GM19463 (cell line): Measurements from ENCODE around the gene GPC6.

Source experiments
- ATAC-seq: cut with Tn5 transposase; IDR thresholded peaks from one replicate; pipeline ENCODE4 v1.9.1; 2021; ENCODE audit warnings: mild to moderate bottlenecking, moderate library complexity; ENCODE audit not compliant: unreplicated experiment

GPC6 gene

DNA sequence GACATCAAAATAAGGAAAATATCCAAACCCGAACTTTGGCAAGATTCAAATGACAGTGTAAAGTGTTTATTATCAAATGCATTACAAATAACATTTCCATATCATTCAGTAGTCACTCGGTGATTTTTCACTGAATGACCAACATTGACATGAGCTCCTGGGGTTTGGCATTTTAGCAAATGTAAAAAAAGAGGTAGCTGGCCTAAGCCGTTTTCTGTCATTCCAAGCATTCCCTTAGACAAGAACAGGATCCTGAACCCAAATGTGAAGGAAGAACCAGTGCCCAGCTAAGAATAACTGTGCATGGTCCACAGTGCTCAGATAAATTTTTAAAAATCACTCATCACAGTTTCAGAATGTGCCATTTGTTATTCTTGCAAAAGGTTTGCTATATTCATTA lies 327.9 kb downstream of the GPC6 start:
- ATAC-seq: no peak

DNA sequence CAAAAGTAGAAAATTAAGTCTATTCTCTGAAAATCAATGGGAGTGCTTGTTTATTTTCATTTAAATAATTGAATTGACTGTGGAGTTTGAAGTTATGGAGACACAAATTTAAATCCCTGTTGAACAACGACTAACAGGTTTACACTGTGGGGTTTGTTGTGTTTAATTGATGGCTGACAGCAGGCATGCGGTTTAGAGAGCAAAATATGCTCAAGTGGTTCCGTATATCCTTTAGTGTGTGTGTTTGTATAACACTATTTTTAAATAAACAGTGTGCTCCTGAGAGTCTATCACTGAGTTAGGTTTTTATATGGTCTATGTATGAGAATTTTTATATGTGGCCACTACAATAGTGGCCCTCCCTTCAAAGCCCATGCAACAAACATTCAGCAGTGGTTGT lies 332.0 kb downstream of the GPC6 start:
- ATAC-seq: no peak

DNA sequence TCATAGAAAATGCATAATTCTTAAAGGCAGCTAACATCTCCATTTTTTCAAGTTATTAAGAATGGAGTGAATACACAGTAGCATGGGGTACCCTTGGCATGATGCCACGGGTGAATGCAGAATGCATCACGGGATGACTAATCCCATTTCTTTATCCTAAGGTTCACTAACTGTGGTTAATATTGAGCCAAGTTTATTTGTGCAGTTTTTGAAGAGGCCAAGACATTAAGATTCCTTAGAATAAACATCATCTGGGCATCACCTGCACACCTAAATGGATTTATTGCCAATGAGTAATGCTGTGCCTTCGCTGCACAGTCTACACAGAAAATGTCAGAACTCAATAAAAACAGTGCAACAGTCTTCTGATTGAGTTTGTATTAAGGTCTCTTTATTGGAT lies 333.1 kb downstream of the GPC6 start:
- ATAC-seq: no peak

DNA sequence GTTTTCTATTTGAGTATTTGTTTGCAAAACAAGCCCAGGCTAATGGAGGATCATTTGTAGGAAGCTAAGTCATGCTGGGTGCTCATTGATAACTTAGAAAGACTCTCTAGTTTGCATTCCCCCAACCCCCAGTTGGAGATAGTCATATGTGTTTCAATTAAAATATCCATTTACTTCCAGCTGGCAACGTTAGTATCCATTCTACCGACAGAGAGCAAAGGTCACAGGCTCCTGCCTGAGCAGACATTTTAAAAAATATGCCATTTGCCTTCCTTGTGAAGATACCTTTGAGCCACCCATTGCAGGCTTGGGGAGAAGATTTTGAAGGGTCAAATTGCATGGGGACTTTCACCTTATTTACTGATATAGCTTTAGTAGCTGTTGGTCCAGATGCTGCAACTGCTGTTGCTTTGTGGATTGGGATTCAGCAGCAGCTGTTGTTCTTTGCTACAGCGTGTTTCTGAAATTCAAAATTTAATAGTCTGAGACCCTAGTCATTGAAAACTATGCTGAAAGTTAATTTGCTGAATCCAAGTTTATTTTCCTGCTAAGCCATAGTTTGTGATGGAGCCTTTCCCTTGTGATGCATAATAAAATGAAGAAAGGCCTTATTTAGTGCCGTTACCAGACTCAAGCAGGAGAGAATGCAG lies 335.1 kb downstream of the GPC6 start:
- ATAC-seq: no peak

DNA sequence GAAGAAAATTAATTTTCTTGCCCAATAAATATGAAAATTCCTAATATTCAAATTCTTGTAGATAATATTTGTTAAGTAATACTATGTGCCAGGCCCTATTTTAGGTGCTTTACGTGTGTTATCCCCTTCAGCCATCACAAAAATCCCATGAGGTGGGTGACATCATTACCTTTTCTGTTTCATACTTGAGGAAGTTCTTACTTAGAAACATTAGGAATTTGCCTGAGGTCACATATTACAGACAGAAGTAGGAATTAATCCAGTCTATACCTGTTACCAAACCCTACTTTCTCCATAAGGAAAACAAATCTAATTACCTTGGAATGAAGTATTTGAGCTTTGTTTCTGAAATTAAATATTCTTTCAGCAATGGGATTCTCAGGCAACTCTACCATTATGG lies 336.1 kb downstream of the GPC6 start:
- no peak for ATAC-seq

- no peak for ATAC-seq
These were observed 350.5 kb downstream of the GPC6 start for GRCh38 chr13:93577105-93577504.

DNA sequence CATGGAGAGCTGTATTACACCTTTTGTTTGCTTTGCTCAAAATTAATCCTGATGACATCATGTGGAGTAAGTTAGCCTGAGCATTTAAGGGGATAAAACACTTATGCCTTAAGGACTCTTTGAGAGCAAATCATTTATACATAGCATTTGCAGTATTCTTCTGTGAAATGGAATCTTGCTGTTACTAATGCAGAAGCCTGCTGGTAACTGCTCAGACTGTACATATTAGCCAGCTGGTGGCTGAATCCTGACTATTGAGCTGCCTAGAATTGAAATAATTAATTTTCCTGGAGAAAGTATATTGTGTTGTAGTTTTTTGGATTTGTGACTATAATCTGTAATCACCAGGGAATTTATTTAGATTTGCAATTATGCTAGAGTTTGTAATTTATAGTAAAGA lies 363.2 kb downstream of the GPC6 start:
- no peak for ATAC-seq

- ATAC-seq: no peak
These were observed 376.4 kb downstream of the GPC6 start for GRCh38 chr13:93603043-93603442.

DNA sequence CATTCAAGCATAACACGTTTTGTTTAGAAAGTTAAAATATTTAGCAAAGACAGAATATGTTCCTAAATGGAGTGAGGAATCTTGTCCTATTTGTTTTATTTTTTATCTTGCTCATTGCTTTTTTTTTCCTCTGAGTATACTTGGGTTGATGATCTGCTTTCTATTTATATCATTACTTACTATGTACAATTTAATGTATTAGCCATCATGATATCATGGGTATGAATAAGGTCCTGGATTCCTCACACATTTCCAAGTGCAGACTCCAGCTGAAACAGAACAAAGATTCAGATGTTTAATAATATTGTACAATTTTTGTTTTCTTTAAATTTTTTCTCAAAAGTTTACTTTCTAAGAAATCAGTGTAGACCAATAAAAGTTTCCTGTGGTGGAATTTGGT lies 388.2 kb downstream of the GPC6 start:
- no peak for ATAC-seq

GRCh38 chr13:93620181-93620765 lies 393.7 kb downstream of the GPC6 start:
- no peak for ATAC-seq

- ATAC-seq: no peak
These were observed 394.4 kb downstream of the GPC6 start for GRCh38 chr13:93621051-93621450.

GRCh38 chr13:93621966-93622365 lies 395.4 kb downstream of the GPC6 start:
- ATAC-seq: no peak

DNA sequence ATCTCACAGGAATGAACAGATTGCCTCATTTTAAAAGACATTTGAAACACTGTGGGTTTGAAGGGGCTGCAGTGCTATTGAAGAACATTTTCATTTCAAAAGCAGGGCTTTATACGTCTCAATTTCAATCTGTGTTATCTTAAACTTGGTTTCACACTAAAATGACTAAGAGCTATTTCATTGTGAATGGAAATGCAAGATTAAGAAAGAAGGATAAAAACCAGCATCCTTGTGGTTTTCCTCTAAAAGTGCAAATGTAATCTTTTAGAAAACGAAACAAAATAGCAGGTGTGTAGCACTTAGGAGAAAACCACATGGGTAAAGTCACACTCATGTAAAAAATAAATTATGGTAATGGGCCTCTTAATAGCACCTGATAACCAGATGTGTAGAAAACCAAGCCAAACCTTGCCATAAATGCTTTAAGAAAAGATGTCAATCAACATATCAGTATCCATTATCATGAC lies 397.7 kb downstream of the GPC6 start:
- ATAC-seq: no peak

DNA sequence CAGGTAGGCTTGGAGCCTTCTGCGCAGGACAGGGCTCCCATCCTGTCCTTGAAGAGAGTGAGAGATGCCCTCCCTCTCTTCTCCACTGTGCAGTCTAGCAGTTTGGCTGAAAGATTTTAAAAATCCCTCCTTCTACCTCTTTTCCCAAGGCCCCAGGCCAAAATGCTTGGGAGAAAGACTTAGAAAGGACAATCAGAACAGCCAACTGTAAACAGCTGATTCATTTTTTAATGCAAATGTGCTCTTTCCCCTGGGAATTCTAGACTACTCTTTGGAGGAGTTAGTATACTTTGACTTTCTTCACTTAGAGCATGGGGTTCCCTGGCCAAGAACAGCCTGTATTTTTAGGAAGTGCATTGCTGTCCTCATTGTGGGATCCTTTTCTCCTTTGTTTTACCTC lies 398.9 kb downstream of the GPC6 start:
- ATAC-seq: no peak

GRCh38 chr13:93628136-93628797 lies 401.7 kb downstream of the GPC6 start:
- no peak for ATAC-seq

DNA sequence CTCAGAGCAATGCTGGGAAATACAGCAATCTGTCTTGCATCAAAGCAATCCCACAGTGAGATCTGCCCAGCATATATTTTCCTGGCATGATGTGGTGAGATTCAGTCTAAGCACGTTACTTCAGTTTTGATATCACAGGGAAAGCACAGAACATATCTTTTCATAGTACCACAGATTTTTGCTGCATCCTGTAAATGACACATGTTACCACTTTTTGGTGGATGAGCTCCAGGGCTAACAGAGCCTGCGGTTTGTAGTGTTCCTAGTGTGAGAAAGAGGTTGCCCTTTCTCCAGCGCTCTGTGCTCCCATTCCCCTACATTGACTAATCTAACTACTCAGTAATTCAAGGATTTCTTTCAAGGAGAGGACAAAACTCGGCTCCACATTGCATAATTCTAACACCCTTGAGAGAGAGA lies 409.0 kb downstream of the GPC6 start:
- no peak for ATAC-seq

DNA sequence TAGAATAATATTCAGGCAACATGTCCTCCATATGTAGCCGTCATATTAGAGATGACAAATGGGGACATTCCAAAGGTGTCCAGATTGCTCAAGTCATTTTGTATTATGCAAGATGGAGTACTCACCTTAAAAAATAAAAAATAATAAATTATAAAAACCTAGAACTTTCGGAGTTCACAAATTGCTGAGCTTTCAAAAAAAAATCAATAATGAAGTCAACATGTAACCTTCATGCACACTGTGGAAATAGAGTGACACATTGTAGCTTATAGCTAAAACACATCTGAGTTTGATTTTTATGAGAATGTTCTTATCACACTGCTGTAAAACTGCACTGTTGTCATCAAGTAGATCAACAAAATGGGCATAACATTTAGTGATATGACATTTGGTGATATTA lies 411.2 kb downstream of the GPC6 start:
- no peak for ATAC-seq

- no peak for ATAC-seq
These were observed 413.8 kb downstream of the GPC6 start for GRCh38 chr13:93640452-93640851.

GRCh38 chr13:93646245-93646644 lies 419.6 kb downstream of the GPC6 start:
- ATAC-seq: no peak

DNA sequence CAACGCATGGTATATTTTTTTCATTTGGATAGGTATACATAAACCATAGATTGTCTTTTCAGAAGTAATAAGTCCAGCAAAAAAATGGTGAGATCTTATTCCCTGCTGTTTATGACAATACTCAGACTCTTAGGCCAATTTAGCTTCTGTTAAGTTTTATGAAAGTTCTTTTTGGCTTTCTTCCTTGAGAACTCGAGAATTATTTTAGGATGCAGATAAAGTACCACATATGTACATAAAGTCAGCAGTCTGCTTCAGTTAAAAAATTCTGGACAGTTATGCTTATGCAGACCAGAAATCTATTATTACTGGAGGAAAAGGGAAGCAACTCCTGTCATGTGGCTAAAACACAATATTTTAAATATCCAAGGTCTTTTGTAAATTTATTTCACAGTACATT lies 422.9 kb downstream of the GPC6 start:
- ATAC-seq: no peak

GRCh38 chr13:93653776-93654175 lies 427.2 kb downstream of the GPC6 start:
- ATAC-seq: no peak

- ATAC-seq: no peak
These were observed 428.5 kb downstream of the GPC6 start for GRCh38 chr13:93655154-93655553.
